HG03571 (cell line): Measurements from ENCODE around the gene FOXC2.

Experiments used
- ATAC-seq: cut with Tn5 transposase; IDR thresholded peaks from one replicate; pipeline ENCODE4 v1.9.1; 2021; ENCODE audit not compliant: unreplicated experiment

FOXC2 gene

DNA sequence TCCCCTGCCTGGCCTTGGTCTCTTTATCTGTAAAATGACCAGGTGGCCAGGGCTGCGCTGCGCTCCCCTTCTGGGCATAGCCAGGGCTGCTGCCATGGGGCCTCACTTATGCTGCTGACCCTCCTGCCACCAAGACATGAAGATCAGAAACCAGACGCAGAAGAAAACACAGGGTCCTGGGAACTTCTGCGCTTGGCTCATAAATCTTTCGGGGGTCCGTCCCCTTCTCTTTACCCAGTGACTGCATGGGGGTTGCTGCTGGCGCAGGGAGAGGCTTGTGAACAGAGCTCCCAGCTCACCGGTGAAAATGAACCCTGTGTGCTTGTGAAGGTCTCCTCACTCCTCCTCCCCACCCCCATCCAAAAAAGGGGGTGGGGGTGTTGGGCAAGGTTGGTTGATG lies 6.0 kb downstream of the FOXC2 start:
- ATAC-seq = no peak

- no peak for ATAC-seq
These were observed 6.6 kb downstream of the FOXC2 start for GRCh38 chr16:86573215-86573614.

GRCh38 chr16:86573646-86574508 lies 7.2 kb downstream of the FOXC2 start:
- no peak for ATAC-seq

- ATAC-seq = no peak
These were observed 8.0 kb downstream of the FOXC2 start for GRCh38 chr16:86574646-86575045.

GRCh38 chr16:86575095-86575685 lies 8.6 kb downstream of the FOXC2 start:
- no peak for ATAC-seq

DNA sequence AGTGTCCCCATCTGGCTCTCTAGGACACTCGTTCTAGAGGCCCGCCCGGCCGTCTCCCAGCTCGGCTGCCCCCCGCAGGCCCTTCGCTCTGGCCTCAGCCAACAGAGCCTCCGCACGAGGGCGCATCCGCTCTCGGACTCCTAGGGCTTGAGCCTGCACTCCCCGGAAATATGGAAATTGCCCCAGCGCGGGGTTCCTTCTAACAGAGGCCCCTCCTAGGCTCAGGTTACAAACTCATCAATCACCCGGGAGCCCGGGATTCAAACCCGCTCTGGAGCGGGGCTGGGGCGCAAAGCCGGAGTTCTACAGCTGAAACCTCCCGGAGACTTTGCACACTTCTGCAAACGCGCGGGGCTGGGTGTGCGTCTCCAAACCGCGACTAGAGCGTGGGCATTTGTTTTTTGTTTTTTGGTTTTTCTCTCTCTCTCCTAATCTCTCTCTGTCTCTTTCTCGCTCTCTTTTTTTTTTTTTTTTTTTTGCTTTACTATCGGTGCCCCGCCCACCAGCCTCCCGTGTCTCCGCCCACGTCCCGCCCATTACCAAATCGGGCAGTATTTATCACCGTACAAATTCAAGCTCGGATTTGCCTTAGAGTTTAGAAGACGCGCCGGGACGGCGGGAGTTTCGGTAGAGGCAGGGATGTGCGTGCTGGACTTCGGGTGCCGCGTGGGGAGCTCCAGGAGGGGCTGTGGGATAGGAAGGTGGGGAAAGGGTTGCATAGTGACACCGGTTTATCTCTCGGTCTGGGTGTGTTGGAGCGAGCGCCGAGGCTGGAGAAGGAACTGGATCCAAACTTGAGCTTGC lies 9.3 kb downstream of the FOXC2 start:
- ATAC-seq = no peak

DNA sequence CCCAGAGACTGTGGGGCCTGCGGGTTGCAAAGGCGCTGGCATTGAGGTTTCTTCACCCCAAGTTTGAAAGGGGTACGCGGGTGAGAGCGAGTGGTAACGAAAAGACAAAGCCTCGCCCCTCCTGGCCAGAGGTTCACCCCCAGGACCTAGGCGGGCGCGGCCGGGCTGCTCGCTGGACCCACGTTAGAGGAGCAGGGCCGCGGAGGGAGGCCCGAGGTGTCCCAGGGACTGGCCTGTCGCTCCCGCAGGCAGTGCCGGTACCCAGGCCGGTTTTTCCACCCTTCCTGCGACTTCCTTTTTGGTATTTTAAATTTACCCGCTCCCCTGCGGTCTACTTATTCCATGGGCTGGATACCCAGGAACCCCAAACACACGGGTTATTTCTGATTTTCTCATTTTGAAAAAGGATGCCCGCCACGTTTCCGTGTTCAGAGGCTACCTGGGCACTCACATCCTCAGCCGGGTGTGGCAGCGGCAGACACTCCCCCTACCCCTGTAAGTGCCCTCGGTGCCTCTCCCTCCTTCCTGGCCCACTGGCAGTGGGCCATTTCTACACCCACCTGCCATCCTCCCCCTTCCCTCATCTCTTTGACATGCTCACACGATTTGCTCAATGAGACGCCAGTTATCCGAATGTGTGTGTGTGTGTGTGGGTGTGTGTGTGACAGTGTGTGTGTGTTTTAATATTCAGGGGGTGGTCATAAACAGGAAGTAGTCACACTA lies 10.1 kb downstream of the FOXC2 start:
- no peak for ATAC-seq

GRCh38 chr16:86577314-86577971 lies 10.8 kb downstream of the FOXC2 start:
- ATAC-seq = no peak

- ATAC-seq = no peak
These were observed 11.5 kb downstream of the FOXC2 start, which contains the start of gene FOXL1 for GRCh38 chr16:86578061-86578599. FOXL1 (plus strand) TSS chr16:86578549; CDS start chr16:86578724, 175 bp downstream.

DNA sequence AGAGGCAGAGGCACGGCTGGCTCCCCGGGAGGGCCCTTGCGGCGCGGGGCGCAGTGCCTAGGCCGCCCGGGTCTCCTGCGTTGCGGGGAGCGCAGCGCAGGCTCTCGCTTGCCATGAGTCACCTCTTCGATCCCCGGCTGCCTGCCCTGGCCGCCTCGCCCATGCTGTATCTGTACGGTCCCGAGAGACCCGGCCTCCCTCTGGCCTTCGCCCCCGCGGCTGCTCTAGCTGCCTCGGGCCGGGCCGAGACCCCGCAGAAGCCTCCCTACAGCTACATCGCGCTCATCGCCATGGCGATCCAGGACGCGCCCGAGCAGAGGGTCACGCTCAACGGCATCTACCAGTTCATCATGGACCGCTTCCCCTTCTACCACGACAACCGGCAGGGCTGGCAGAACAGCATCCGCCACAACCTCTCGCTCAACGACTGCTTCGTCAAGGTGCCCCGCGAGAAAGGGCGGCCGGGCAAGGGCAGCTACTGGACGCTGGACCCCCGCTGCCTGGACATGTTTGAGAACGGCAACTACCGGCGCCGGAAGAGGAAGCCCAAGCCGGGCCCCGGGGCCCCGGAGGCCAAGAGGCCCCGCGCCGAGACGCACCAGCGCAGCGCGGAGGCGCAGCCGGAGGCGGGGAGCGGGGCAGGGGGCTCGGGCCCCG lies 12.1 kb downstream of the FOXC2 start:
- no peak for ATAC-seq

DNA sequence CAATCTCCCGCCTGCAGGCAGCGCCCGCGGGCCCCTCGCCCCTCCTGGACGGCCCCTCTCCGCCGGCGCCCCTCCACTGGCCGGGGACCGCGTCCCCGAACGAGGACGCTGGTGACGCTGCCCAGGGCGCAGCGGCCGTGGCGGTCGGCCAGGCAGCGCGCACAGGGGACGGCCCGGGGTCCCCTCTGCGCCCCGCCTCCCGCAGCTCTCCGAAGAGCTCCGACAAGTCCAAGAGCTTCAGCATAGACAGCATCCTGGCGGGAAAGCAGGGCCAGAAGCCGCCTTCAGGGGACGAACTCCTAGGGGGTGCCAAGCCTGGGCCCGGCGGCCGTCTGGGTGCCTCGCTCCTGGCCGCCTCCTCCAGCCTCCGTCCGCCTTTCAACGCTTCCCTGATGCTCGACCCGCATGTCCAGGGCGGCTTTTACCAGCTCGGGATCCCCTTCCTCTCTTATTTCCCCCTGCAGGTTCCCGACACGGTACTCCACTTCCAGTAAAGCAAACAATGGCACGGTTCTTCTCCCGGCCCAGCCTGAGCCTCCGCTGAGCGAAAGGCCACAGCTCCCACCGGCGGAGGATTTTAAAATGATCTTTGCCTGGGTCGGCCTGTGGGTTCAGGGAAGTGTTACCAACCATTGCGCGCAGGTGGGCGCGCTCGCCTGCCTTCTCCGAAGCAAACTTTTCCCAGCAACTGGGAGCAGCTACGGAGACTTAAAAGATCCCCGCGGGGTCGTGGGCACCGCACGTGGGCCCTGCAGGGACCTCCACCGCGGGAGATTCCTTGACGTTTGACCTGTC lies 12.8 kb downstream of the FOXC2 start:
- no peak for ATAC-seq

DNA sequence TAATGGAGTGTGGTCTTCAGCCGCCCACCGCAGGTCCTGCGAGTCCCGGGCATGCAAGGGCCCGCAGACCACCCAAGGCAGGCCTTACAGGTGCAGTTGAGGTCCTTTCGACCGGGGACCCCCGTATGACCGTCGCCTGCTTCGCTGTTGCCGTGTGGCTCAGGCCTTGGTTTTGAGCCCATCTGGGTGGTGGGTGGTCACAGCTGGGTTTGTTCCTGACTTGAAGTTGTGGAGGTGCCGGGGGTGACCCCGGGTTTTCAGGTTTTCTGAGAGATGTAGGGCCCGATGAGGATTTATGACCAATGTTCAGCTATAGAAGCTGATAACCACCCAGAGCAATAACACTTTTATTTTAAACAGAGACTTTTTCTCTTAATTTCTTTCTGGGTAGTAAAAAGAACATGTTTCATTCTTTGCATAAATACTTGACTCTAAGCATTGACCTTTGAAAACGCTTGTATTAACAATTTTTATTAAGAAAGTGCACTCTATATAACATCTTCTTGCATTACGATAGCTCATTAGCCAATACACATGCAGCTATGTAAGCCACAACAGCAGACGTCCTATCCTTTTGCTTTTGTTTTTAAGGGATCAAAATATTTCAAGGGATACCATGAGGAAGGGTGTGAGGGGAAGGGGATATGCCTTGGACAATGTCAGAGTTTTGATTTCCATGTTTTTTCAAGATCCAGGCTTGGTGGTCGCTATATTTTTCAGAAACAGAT lies 13.6 kb downstream of the FOXC2 start:
- ATAC-seq = no peak

DNA sequence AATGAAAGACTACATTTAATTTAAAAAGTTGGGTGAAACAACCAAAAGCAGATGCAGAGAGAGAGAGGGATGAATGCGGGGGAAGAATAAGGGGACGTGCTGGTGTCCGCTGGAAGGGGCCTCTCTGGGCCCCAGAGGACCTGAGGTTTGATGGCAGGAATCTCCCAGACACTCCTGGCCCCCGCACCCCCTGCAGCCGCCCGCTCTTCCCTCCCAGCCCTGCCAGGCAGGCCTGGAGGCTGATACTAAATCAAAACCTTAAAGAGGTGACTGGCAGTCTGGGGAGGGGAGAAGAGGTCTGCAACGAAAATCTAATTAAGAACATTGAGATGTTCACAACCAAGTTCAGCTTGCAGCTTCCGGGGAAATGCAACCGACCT lies 14.2 kb downstream of the FOXC2 start:
- ATAC-seq = no peak

DNA sequence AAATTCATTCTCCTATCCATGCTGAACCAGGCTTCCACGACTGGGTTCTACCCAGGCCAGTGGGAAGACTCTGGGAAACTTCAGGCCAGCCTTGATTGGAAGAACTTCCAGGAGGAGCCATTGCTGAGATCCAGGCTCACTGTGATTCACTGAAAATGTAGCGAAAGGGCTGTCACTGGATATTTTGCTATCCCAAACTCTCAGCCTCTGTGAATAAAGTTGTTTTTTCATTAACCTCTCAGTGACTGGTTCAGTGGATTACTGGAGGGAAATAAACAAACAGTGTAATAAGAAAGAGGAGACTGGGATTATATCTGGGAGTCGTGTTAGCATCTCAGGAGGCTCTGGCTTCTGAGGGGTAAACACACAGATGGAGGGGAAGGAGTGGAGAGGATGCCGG lies 14.8 kb downstream of the FOXC2 start:
- ATAC-seq = no peak

- ATAC-seq = no peak
These were observed 17.5 kb downstream of the FOXC2 start for GRCh38 chr16:86584071-86584685.

DNA sequence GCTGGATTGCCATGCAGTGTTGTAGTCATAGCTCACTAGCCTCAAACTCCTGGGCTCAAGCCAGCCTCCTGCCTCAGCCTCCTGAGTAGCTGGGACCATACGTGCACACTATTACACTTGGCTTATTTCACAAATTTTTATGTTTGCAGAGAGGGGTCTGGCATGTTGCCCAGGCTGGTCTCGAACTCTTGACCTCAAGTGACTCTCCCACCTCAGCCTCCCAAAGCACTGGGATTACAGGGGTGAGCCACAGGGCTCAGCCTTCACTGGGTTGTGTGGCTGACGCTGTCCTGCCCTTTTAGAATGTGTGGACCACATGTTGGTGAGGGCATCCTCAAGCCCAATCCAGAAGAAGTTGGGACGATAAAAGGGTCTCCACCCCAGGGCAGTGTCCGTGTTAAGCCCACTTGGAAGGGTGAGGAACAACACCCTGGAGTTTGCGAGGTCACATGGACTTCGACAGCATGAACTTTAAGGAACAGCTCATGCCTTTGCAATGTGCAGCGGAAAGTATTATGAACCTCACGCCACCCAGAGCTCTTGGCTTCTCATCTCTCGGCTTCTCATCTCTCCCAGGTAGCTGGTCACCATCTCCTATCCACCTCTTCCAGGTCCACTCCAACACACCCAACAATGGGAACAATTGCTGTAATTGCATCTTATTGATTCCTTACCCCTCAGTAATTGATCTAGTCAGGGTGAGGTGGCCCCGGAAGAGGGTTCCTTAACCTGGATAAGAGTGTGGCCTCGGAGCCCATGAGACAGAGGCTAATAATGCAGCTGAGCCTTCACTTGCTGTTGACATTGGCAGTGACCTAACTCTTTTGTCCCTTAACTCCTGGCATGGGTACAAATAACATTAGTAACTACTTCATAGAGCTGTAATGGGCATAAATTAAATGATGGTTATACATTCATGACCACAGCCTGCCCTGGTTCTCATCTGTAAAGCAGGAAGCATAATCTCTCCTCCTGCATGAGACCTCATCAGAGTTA lies 18.4 kb downstream of the FOXC2 start:
- no peak for ATAC-seq
